NCI-H226 (cell line): ENCODE data around the gene SENP3.
"Not testable (repeated sequence)": the region's sequence is repeated elsewhere in the genome, so short reads cannot be mapped to it uniquely, and the experiment has no call there.

ENCODE experiments used
- DNase-seq: peaks from one replicate; pipeline ENCODE4 v3.0.0-alpha.2; 2015

The SENP3 gene

DNA sequence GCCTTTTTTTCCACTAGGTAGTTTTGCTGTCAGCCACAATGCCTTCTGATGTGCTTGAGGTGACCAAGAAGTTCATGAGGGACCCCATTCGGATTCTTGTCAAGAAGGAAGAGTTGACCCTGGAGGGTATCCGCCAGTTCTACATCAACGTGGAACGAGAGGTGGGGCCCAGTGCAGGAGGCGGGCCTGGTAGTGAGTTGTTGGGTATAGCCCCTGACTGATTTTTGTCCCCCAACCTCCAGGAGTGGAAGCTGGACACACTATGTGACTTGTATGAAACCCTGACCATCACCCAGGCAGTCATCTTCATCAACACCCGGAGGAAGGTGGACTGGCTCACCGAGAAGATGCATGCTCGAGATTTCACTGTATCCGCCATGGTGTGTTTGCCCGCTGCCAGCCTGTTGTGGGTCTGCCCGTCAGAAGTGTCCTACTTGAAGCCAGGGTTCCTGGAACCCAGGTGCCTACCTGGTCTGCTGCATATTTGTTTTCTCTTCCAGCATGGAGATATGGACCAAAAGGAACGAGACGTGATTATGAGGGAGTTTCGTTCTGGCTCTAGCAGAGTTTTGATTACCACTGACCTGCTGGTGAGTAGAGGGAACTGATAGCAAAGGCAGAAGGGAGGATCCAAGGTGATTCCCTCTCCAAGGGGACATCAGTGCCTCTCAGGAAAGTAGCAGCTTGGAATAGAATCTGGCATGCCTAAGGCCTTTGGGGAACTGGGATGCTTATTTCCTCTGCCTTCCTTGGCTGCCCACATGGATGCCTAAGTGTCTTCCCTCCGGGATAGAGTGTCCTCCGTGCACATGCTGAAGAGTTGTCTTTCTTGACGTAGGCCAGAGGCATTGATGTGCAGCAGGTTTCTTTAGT lies 15.8 kb downstream of the SENP3 start:
- DNase-seq, result no peak

- DNase-seq, result peak; percentile 79
Measured at GRCh38 chr17:7579001-7579833, 17.5 kb downstream of the SENP3 start, which contains the start of gene CD68. Gene CD68, plus strand, starts transcription at chr17:7579638. Its CDS starts 40 bp downstream, at chr17:7579678.

- DNase-seq, result no peak
Measured at GRCh38 chr17:7579834-7580603, 18.3 kb downstream of the SENP3 start.

- peak; percentile 52 for DNase-seq
Measured at GRCh38 chr17:7580604-7581575, 19.2 kb downstream of the SENP3 start.

- DNase-seq, result no peak
Measured at GRCh38 chr17:7582396-7583252, 20.9 kb downstream of the SENP3 start.

GRCh38 chr17:7583253-7584109 lies 21.8 kb downstream of the SENP3 start, which contains the start of gene MPDU1:
Gene MPDU1, plus strand, starts transcription at chr17:7583852. Its CDS starts 11 bp downstream, at chr17:7583863.
- DNase-seq, result peak; percentile 84

- no peak for DNase-seq
Measured at GRCh38 chr17:7586673-7587419, 25.1 kb downstream of the SENP3 start.

GRCh38 chr17:7587420-7588151 lies 25.9 kb downstream of the SENP3 start:
- peak; percentile 64 for DNase-seq

DNA sequence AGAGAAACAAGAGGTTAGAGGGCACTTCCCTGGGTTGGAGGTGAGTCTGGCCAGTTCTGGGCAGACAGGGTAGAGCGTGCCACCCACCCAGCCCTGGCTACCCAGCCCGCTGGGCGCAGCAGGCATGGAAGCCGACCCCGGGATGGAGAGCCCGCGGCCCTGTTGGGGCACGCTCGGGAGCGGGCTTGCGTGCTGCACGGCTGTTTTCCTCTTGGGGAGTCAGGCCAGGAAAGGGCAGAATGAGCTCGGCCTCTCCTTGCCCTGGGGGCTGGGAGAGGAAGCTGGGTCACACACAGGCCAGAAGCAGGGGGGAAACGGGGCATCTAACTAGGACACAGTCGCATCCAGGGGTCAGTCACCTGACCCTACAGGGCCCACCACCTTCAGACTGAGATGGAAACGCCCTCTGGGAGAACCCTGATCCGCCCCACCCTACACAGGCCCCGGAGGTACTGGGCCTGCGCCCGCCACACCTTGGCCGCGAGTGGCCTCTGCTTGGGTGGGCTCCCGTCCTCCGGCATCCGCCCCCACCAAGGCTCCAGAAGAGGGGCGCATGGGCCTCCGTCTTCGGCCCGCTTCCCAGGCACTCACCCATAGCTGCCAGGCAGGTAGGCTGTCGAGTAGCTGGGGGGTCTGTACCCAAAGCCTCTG lies 27.0 kb downstream of the SENP3 start:
- DNase-seq, result no peak

DNA sequence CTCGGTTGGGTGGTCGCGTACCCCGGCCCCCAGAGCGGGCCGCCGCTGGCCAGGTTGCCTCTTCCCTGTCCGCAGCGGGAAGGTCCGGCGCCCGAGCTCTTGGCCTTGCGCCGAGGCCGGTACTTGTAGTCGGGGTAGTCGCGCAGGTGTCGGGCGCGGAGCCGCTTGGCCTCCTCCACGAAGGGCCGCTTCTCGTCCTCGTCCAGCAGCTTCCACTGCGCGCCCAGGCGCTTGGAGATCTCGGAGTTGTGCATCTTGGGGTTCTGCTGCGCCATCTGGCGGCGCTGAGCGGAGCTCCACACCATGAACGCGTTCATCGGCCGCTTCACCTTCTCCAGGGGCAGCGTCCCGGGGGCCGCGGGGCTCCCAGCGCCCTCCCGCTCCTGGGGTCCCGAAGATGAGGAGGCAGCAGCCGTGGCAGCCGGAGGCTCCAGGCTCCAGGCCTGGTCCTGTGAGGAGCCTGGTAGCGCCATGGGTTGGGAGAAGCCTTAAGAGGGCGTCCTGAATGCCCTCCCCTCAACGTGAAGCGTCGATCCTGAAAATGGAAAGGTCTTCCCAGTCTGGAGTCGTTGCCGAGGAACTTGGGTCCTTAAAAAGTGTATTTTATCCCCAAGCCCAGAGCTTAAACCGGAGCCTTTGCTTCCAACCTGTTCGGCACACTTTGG lies 27.6 kb downstream of the SENP3 start:
- DNase-seq, result peak; percentile 74

- DNase-seq, result peak; percentile 82
Measured at GRCh38 chr17:7589891-7590691, 28.4 kb downstream of the SENP3 start, which contains the start of gene SOX15. Gene SOX15, minus strand, starts transcription at chr17:7590094. Its CDS starts 418 bp downstream, at chr17:7589676.

GRCh38 chr17:7590743-7591142 lies 29.0 kb downstream of the SENP3 start:
- DNase-seq, result peak; percentile 70

DNA sequence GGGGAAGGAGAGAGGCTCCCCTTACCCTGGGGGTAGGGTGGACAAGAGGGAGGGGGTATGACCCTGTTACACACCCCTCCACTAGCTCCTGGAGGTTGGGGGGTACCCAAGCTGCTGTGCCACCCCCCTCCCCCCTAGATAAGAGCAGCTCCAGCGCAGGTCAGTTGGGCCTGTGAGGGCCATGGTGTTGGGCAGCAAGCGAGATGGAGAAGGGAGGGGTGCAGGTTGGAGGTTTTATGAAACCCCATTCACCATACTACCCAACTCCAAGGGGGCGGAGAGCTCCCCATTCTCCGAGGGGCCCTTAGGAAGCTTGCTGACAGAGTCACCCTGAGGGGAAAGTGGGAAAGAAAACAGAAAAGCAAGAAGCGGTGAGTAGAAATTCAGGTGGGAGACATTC lies 29.9 kb downstream of the SENP3 start:
- DNase-seq, result no peak

DNA sequence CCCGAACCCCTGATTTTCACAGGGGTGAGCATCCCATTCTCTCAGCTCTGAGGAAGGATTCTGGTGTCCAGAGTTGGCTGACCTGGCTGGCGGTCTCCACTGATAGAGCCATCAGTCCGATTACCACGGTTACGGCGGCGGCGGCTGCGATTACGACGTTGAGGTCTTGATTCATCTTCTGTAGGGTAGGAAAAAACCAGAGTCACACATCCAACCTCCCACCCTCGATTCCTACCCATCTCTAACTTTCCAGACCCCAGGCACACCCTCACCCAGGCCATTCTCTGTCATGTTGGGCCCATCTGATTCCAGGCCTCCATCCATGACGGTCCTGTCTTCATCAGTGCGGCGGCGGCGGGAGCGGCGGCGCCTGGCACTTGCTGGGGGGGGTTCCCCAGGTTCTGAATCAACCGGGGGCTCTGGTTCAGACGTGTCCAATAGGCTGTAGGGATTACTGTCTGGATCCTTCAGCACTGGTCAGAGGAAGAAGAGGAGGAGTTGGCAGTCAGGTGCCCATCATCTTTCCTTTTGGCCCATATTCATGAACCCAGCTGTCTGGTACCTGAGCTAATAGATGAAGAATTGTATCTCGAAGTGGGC lies 30.8 kb downstream of the SENP3 start:
- DNase-seq, result no peak

DNA sequence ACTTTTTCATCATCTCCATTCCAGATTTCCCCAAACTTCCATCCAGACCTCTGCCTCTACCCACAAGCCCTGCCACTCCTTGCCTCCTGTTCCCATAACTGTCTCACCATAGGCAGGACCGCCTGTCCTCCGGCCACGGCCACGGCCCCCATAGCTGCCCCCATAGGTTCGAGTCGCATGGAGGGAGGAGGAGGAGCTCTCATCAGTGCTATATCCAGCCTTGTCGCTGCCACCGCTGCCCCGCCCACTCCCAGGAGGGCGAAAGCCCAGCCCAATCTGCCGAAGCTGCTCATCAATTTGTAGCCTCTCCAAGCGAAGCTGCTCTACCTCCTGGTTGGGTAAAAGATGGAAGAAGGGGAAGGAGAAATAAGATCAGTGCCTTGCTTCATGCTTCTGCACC lies 31.6 kb downstream of the SENP3 start:
- DNase-seq, result no peak

DNA sequence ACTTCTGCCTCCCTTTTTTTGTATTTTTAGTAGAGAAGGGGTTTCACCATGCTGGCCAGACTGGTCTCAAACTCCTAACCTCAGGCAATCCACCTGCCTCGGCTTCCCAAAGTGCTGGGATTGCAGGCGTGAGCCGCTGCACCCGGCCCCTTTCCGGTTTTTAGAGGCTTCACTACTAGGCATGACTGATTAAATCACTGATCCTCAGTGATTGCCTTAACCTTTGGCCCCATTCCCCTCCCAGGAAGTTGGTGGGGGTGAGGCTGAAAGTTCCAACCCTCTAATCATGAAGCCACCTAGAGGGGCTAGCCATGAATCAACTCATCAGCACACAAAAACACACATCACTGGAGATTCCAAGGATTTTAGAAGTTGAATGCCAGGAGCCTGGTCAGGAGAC lies 35.8 kb downstream of the SENP3 start:
- DNase-seq, result not testable (repeated sequence)
